ENCODE data around the gene POLN. TPM values are rescaled to one million over a fixed set of nuclear protein-coding genes. Genes with fewer than 3 reads are reported as not detected.

POLN gene
- total RNA-seq, 3 donors from 2014 or later, result 1.4 to 4.6 (median 1.4) TPM

DNA sequence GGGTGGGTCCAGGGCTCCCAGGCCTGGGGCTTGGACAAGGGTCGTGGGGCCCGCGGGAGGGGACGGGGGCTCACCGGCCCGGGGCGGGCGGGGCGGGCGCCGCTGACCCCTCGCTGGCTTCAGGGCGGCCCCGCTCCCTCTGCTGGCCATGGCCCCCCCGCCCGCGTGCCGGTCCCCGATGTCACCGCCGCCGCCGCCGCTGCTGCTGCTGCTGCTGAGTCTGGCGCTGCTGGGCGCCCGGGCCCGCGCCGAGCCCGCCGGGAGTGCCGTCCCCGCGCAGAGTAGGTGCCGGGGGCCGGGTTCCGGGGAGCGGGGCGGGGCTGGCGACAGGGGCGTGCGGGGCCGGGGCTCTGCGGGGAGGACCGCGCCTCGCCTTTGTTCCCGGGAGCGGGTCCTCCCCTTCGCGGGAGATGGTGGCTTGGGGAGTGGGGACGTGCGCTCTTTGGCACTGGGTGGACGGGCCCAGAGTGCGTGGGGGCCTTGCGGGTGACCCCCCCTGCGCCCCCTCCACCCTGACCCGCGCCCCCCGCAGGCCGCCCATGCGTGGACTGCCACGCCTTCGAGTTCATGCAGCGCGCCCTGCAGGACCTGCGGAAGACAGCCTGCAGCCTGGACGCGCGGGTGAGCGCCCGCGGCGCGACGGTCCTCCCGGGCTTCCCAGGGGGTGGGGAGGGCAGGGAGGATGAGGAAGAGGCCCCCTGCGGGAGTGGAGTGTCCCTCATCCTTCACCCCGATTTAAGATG lies 199.5 kb downstream of the POLN start:
- peaks cover 8% of the 10 kb centered on the region for H3K4me1 ChIP-seq (ENCODE audit: low read depth)
- ATAC-seq (peak; percentile 67), DNase-seq (peak in 2 of 3 donors; percentile 35 to 67)
- H3K9me3 ChIP-seq, result no peaks in the 10 kb centered on the region
- TF ChIP-seq, protein P1, sequence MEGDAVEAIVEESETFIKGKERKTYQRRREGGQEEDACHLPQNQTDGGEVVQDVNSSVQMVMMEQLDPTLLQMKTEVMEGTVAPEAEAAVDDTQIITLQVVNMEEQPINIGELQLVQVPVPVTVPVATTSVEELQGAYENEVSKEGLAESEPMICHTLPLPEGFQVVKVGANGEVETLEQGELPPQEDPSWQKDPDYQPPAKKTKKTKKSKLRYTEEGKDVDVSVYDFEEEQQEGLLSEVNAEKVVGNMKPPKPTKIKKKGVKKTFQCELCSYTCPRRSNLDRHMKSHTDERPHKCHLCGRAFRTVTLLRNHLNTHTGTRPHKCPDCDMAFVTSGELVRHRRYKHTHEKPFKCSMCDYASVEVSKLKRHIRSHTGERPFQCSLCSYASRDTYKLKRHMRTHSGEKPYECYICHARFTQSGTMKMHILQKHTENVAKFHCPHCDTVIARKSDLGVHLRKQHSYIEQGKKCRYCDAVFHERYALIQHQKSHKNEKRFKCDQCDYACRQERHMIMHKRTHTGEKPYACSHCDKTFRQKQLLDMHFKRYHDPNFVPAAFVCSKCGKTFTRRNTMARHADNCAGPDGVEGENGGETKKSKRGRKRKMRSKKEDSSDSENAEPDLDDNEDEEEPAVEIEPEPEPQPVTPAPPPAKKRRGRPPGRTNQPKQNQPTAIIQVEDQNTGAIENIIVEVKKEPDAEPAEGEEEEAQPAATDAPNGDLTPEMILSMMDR (IDR thresholded peaks at IDR 0.05), result no peak
- intact Hi-C loops (cut with DNase I, micrococcal nuclease), result no loop called here
- peak overlapping the region; percentile 46 for H3K4me3 ChIP-seq
- H3K36me3 ChIP-seq (ENCODE audit: low read depth), result no peaks in the 10 kb centered on the region

DNA sequence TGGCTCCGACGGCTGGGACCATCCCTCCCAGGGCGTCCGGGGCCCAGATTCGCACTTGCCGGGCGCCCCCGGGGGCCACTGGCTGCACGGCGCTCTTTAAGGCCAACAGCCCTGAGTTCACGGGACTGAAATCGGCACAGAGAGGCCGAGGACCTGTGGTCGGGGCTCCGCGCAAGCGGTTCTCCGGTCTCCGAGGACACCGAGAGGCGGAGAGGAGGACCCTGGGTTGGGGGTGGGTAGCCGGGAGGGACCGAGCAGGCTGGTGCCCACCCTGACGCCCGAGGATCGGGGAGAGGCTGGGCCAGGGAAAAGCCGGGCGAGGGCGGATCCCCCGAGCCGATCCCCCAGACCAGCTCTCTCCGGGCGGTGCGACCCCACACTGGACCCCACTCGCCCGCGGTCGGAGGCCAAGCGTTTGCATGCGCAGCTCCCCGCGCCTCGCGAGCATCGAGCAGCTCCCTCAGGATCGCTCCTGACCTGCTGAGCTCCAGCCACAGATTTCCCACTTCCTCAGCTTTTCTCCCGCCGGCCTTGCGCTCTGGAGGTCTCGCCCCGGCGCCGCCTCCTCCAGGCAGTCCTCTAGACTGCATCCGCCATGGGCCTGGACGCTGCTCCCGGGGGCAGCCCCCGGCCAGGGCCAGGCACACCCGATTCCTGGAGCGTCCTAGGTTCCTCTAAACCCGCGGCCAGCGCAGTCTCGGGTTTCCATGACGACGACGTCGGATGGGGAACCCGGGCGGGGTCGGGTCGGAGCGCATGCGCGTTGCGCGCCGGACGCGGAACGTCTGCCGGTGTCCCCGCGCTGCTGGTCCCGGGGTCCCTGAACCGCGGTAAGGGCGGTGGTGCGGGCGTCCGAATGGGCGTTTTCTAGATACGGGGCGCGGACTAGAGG lies 200.4 kb downstream of the POLN start:
- H3K36me3 ChIP-seq (ENCODE audit: low read depth), result no peaks in the 10 kb centered on the region
- intact Hi-C loops (cut with DNase I, micrococcal nuclease), result no loop called here
- H3K4me3 ChIP-seq, result peak overlapping the region; percentile 46
- ATAC-seq (peak; percentile 79), DNase-seq (peak; percentile 82 to 92 (median 88))
- no peaks in the 10 kb centered on the region for H3K9me3 ChIP-seq
- TF ChIP-seq, protein P1 (IDR thresholded peaks at IDR 0.05), result no peak
- peaks cover 8% of the 10 kb centered on the region for H3K4me1 ChIP-seq (ENCODE audit: low read depth)

DNA sequence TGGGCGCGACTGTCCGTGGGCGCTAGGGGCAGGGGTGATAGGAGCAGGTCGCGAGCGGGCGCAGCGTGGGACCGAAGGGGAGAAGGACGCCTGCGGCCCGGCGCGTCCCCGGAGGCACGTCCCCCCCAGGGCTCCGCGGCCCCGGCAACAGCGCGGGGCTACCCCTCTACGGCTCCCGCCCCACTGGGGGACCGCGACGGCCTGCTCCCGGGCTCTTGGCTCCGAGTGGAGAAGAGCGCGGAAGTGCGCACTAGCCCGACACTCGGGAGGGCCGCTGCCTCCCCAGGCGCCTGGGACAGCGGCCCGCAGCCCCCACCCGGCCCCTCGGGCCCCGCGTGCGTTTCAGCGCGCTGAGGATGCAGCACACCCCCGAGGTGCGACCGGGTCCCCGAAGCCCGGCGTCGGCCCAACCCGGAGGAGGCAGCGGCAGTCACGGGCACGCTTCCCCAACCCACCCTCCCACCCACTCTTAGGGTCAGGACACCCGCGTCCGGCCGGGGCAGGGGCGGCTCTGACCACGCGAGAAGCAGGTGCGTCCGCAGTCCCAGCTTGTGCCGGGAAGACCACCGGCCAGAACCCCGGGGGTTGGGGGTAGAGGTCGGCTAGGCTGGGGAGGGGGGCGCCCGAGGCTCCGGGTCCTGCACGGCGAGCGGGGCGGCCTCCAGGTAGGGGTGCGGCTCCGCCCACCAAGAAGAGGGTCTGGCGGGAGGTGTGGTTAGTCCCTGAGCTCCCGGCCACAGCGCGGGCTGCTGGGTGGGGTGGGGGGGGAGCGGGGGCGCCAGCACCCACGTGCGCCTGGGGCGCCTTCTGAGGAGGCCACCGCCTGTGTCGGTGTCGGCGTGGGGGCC lies 201.3 kb downstream of the POLN start:
- ATAC-seq (no peak), DNase-seq (peak in 1 of 3 donors; percentile 37)
- intact Hi-C loops (cut with DNase I, micrococcal nuclease), result no loop called here
- Histone ChIP-seq H3K9me3 (no peaks in the 10 kb centered on the region), H3K36me3 (ENCODE audit: low read depth) (no peaks in the 10 kb centered on the region), H3K4me3 (no peak overlapping the region), H3K4me1 (ENCODE audit: low read depth) (peaks cover 13% of the 10 kb centered on the region)
- TF ChIP-seq, protein P1 (IDR thresholded peaks at IDR 0.05), result no peak

DNA sequence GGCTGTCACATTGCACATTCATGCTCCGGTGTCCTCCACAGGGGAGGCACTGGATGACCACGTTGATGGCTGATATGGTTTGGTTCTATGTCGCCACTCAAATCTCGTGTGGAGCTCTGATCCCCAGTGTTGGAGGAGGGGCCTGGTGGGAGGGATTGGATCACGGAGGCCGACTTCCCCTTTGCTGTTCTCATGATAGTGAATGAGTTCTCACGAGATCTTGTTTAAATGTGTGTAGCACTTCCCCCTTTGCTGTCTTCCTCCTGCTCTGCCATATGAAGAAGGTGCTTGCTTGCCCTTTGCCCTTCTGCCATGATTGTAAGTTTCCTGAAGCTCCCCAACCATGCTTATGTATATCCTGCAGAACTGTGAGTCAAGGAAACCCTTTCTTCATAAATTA lies 205.1 kb downstream of the POLN start:
- peak; percentile 80 for ATAC-seq
- no peaks in the 10 kb centered on the region for H3K36me3 ChIP-seq (ENCODE audit: low read depth)

More for the DNA sequence above, 205.1 kb downstream of the POLN start:
- intact Hi-C loops (cut with DNase I, micrococcal nuclease), result no loop called here
- Histone ChIP-seq H3K4me1 (ENCODE audit: low read depth) (peaks cover 17% of the 10 kb centered on the region), H3K4me3 (no peak overlapping the region), H3K9me3 (no peaks in the 10 kb centered on the region)
- TF ChIP-seq, protein P1 (IDR thresholded peaks at IDR 0.05), result no peak
- peak; percentile 66 to 77 (median 73) for DNase-seq

Measured in mucosa of descending colon (tissue), 3 donors.